HepG2 (cell line): ENCODE measurements around the gene PTPRE. TPM values are rescaled to one million over a fixed set of nuclear protein-coding genes. Genes with fewer than 3 reads are reported as not detected.

Experiments used
- ATAC-seq: fragments of 200-7000 bp; cut with Tn5 transposase; 3 replicates; pipeline ENCODE4 v1.9.1; 2020; ENCODE audit warnings: mild to moderate bottlenecking, moderate library complexity
- BruUV-seq: library from RNA; stranded (reverse); fragments of 400-500 nt; replicated peaks from 2 replicates; lab custom pipeline; 2021; lab: Mats Ljungman, UMichigan
- CTCF ChIA-PET: fragments of 300-600 bp; formaldehyde crosslinking; extraction: SDS; loops from one replicate; lab custom pipeline; 2021; ENCODE audit warnings: low total read pairs, inconsistent platforms, low intra/inter-chr PET ratio; lab: Yijun Ruan, JAX
- POLR2A ChIA-PET: fragments of 350-600 bp; sonication (Branson Sonifier 250); formaldehyde crosslinking; loops from one replicate; lab custom pipeline; 2020; ENCODE audit warnings: antibody characterized with exemption, inconsistent platforms; lab: Yijun Ruan, JAX
- DNase-seq: peaks from one replicate; pipeline ENCODE4 v3.0.0-alpha.2; 2015; ENCODE audit warnings: low spot score
- FAIRE-seq: peaks from 3 replicates; lab custom pipeline; 2011; peaks lifted over from hg19 to GRCh38; lab: Jason Lieb, UNC
- H2AFZ ChIP-seq: one replicate; pipeline ENCODE4 v1.6.1; 2011; ENCODE audit warnings: low read length, inconsistent platforms
- H3K27ac ChIP-seq: fragments of 300-600 bp; 3 replicates; pipeline ENCODE4 v1.8.0; 2011; ENCODE audit warnings: mixed run types, mild to moderate bottlenecking, mixed read lengths, low read length, inconsistent platforms; ENCODE audit not compliant: insufficient read depth; ENCODE audit errors: extremely low read length
- H3K27me3 ChIP-seq, 2 experiments: fragments of 200-600 bp in 1 of 2; 2 replicates in 1 of 2; 3 replicates in 1 of 2; pipeline versions ENCODE4 v1.6.0 to v1.8.0; 2011; ENCODE audit warnings: low read length in 2 of 2, mild to moderate bottlenecking in 2 of 2, moderate library complexity in 2 of 2, inconsistent platforms in 1 of 2; ENCODE audit not compliant: insufficient read depth in 2 of 2, control insufficient read depth in 1 of 2
- H3K36me3 ChIP-seq, 2 experiments: fragments of 200-600 bp in 1 of 2; replicated peaks in 1 of 2; 2 replicates in 1 of 2; 3 replicates in 1 of 2; pipeline versions ENCODE4 v1.5.1 to v1.8.0; 2011; ENCODE audit warnings: low read length in 2 of 2, inconsistent platforms in 1 of 2; ENCODE audit not compliant: insufficient read depth in 2 of 2, control insufficient read depth in 1 of 2
- H3K4me1 ChIP-seq: 2 replicates; pipeline ENCODE4 v1.5.1; 2012; ENCODE audit warnings: low read length, inconsistent platforms; ENCODE audit not compliant: insufficient read depth
- H3K4me2 ChIP-seq: 2 replicates; pipeline ENCODE4 v1.6.0; 2011; ENCODE audit warnings: low read depth, low read length, inconsistent platforms
- H3K4me3 ChIP-seq, 3 experiments: fragments of 200-600 bp in 1 of 3; sonication (generic), shearing (Covaris generic) in 1 of 3; replicated peaks in 1 of 3; 2 replicates each; pipeline ENCODE4 v1.5.1; 2011 to 2016; ENCODE audit warnings: low read length in 3 of 3, inconsistent platforms in 2 of 3, low read depth in 2 of 3, mild to moderate bottlenecking in 2 of 3, control low read depth in 1 of 3, mixed read lengths in 1 of 3; ENCODE audit not compliant: insufficient read depth in 1 of 3
- H3K79me2 ChIP-seq: one replicate; pipeline ENCODE4 v1.6.1; 2011; ENCODE audit warnings: low read length, inconsistent platforms; ENCODE audit not compliant: insufficient read depth
- H3K9ac ChIP-seq: 2 replicates; pipeline ENCODE4 v1.6.0; 2011; ENCODE audit warnings: mild to moderate bottlenecking, low read depth, low read length, inconsistent platforms; ENCODE audit not compliant: insufficient read depth
- H3K9me3 ChIP-seq: 2 replicates; pipeline ENCODE4 v1.5.1; 2012; ENCODE audit warnings: mild to moderate bottlenecking, low read length
- H4K20me1 ChIP-seq: 2 replicates; pipeline ENCODE4 v1.6.0; 2011; ENCODE audit warnings: inconsistent platforms, mild to moderate bottlenecking, low read length, moderate library complexity; ENCODE audit not compliant: insufficient read depth
- ATRX ChIP-seq: sonication (generic); formaldehyde crosslinking; IDR thresholded peaks from 2 replicates; pipeline ENCODE4 v1.4.0; 2020; ENCODE audit warnings: missing genetic modification reagents, borderline replicate concordance
- DNMT3B ChIP-seq: conservative IDR thresholded peaks from 2 replicates; pipeline ENCODE4 v1.6.1; 2016; ENCODE audit warnings: missing biosample characterization, control low read depth
- FOXK1 ChIP-seq: sonication (generic); formaldehyde crosslinking; IDR thresholded peaks from 2 replicates; pipeline ENCODE4 v1.4.0; 2020; ENCODE audit warnings: low read depth, missing genetic modification reagents, borderline replicate concordance
- IKZF4 ChIP-seq: sonication (generic); formaldehyde crosslinking; IDR thresholded peaks from 2 replicates; pipeline ENCODE4 v1.5.1; 2020; ENCODE audit warnings: borderline replicate concordance, mild to moderate bottlenecking, low read depth, missing genetic modification reagents; ENCODE audit errors: not compliant biosample characterization
- MIER2 ChIP-seq: IDR thresholded peaks from 2 replicates; pipeline ENCODE4 v1.6.1; 2016; ENCODE audit warnings: missing biosample characterization, missing genetic modification reagents
- RBM22 ChIP-seq: fragments of 200-400 bp; formaldehyde crosslinking; optimal IDR thresholded peaks from 2 replicates; pipeline ENCODE3; 2017; ENCODE audit warnings: mild to moderate bottlenecking, low read length, moderate library complexity
- STAT6 ChIP-seq: sonication (generic); formaldehyde crosslinking; IDR thresholded peaks from 2 replicates; pipeline ENCODE4 v1.4.0; 2020; ENCODE audit warnings: missing genetic modification reagents, mild to moderate bottlenecking, borderline replicate concordance
- TCF7 ChIP-seq: sonication (generic); IDR thresholded peaks from 2 replicates; pipeline ENCODE4 v1.6.1; 2016; ENCODE audit warnings: antibody characterized with exemption, low read depth
- ZGPAT ChIP-seq: IDR thresholded peaks from 2 replicates; pipeline ENCODE4 v1.6.1; 2016; ENCODE audit warnings: mild to moderate bottlenecking
- ZNF24 ChIP-seq: fragments of 450-650 bp; IDR thresholded peaks from 2 replicates; pipeline ENCODE4 v1.6.1; 2017; ENCODE audit warnings: antibody characterized with exemption, mild to moderate bottlenecking
- ZNF501 ChIP-seq: sonication (generic); formaldehyde crosslinking; IDR thresholded peaks from 2 replicates; pipeline ENCODE4 v1.5.1; 2020; ENCODE audit warnings: mild to moderate bottlenecking, moderate library complexity, missing genetic modification reagents
- WGBS: methylation state at CpG from one replicate; pipeline ENCODE4 v1.1.6; 2017; ENCODE audit warnings: low lambda C conversion rate; 5-methylcytosine and 5-hydroxymethylcytosine counted together
- in situ Hi-C: cut with HindIII; loops from 2 replicates; pipeline ENCODE4 v1.10.0; 2017; ENCODE audit warnings: low pct_unique_long_range_greater_than_20kb; ENCODE audit not compliant: extremely low pct_ligation_motif_present
- intact Hi-C: fragments of 100-400 bp; cut with micrococcal nuclease; formaldehyde crosslinking; loops from one replicate; pipeline ENCODE4 v1.10.0; 2022; ENCODE audit not compliant: unreplicated experiment
- polyA plus RNA-seq, 8 experiments: library from polyadenylated mRNA; depleted of rRNA in 3 of 8; stranded (reverse) in 7 of 8; unstranded in 1 of 8; fragments of >200 nt; fragmentation: Illumina TruSeq in 4 of 8; extraction: Trizol in 4 of 8; gene quantifications; 2 replicates each; pipeline versions ENCODE4 v1.2.1 to v1.2.3, GENCODE V29; 2011 to 2016; ENCODE audit warnings: low read depth in 4 of 8, missing spikeins in 1 of 8, mixed read lengths in 1 of 8; ENCODE audit not compliant: insufficient read depth in 1 of 8
- total RNA-seq, 5 experiments: library from RNA; depleted of rRNA; stranded (reverse); fragments of >200 nt; fragmentation: Illumina TruSeq; extraction: Trizol; gene quantifications; 2 replicates each; pipeline ENCODE4 v1.2.3, GENCODE V29; 2016; ENCODE audit warnings: low read depth in 1 of 5

PTPRE gene
- total and polyA plus RNA-seq, 2 of the 13 experiments (the other 11 are each of a cell fraction or from before 2014, with no cell fraction given), result 0.01 to 0.02 TPM

- Histone ChIP-seq H3K9me3 (no peaks in the 10 kb centered on the region), H2AFZ (no peak overlapping the region), H3K4me3 (no peak overlapping the region), H3K36me3 (peaks cover 13 to 55% of the 10 kb centered on the region in 2 experiments), H3K27ac (no peak overlapping the region), H3K27me3 (no peaks in the 10 kb centered on the region; a peak in 1 of 5 replicates), H3K79me2 (no peaks in the 10 kb centered on the region), H3K4me2 (no peak overlapping the region), H3K9ac (no peak overlapping the region), H3K4me1 (no peaks in the 10 kb centered on the region), H4K20me1 (no peaks in the 10 kb centered on the region)
- in situ Hi-C loops, result loop anchor here (25.0 kb wide), 1 partner anchor 439 kb away; no protein-coding TSS in a partner anchor
- BruUV-seq, result no TSS peak
- no peak for ATAC-seq
- POLR2A ChIA-PET, result no interaction called here
- WGBS, result 95% methylated on average over 9 of the region's 10 CpGs
- FAIRE-seq, result no peak
- intact Hi-C loops, result no loop called here
- DNase-seq, result no peak
- no peak for TF ChIP-seq STAT6 (CRISPR knock-in tag)
- CTCF ChIA-PET, result no interaction called here
These were observed 191.7 kb downstream of the PTPRE start for GRCh38 chr10:128098631-128099030.

- FAIRE-seq (no peak), DNase-seq (no peak), ATAC-seq (no peak)
- Histone ChIP-seq H2AFZ (no peak overlapping the region), H3K36me3 (peaks cover 19 to 68% of the 10 kb centered on the region in 2 experiments), H3K9ac (no peak overlapping the region), H3K4me1 (no peaks in the 10 kb centered on the region), H3K79me2 (no peaks in the 10 kb centered on the region), H4K20me1 (no peaks in the 10 kb centered on the region), H3K4me3 (no peak overlapping the region), H3K27ac (no peak overlapping the region), H3K27me3 (no peaks in the 10 kb centered on the region; a peak in 1 of 5 replicates), H3K4me2 (no peak overlapping the region), H3K9me3 (no peaks in the 10 kb centered on the region)
- WGBS, result 97% methylated on average over 9 of the region's 10 CpGs
- ChIA-PET CTCF (no interaction called here), POLR2A (no interaction called here)
- BruUV-seq, result no TSS peak
- intact Hi-C loops (no loop called here), in situ Hi-C loops (loop anchor here (25.0 kb wide), 1 partner anchor 437 kb away; no protein-coding TSS in a partner anchor)
- TF ChIP-seq RBM22 (no peak), ZNF24 (no peak), ZGPAT (no peak), ZNF501 (CRISPR knock-in tag) (no peak), TCF7 (no peak), ATRX (CRISPR knock-in tag) (no peak), FOXK1 (no peak), MIER2 (CRISPR knock-in tag) (no peak), IKZF4 (CRISPR knock-in tag) (no peak), DNMT3B (no peak)
These were observed 193.0 kb downstream of the PTPRE start for GRCh38 chr10:128099901-128100300.
